ENCODE results near the gene CYP24A1. TPM values are rescaled to one million over a fixed set of nuclear protein-coding genes. Genes with fewer than 3 reads are reported as not detected.

CYP24A1 gene
- total RNA-seq (2022; extraction: Qiagen RNA extraction), result 91.5 to 166 TPM (median 140 TPM) in 5 replicates

DNA sequence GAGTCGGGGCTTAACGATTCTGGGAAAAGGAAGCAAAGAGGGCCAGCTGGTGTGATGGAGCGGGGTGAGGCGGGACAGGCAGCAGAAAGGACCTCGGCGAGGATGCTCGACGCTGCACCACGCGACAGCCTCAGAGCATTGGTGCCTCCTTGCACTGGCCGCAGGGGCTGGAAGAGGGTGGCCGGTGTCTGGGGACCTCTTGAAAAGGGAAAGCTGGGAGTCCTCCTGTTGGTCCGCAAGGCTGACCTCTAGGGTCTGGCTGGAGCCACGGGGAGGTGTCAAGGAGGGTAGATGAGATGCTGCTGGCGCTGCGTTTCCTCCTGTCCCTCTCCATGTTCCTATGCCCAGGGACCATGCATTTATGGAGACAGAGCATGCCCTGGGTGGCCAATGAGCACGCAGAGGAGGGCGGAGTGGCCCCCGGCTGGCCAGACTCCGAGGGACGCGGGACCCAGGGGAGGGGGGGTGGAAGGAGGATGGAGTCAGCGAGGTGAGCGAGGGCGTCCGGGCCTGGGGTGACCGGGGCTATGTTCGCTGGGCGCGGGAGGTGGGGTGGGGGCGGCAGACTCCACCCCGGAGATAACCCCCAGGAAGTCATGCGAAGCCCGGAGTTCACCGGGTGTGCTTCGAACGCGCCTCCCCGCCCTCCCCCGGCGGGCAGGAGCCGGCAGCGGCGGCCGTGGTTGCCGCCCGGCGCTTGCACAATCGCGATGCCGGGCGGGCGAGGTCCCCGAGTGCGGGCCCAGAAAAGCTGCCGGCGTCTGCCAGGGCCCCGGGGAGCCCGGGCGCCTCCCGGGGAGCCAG is at the start of gene CYP24A1:
CYP24A1 (minus strand) TSS at position 334 of the 804 bp plus-strand sequence. CDS start 407 bp downstream, outside the sequence.

DNA sequence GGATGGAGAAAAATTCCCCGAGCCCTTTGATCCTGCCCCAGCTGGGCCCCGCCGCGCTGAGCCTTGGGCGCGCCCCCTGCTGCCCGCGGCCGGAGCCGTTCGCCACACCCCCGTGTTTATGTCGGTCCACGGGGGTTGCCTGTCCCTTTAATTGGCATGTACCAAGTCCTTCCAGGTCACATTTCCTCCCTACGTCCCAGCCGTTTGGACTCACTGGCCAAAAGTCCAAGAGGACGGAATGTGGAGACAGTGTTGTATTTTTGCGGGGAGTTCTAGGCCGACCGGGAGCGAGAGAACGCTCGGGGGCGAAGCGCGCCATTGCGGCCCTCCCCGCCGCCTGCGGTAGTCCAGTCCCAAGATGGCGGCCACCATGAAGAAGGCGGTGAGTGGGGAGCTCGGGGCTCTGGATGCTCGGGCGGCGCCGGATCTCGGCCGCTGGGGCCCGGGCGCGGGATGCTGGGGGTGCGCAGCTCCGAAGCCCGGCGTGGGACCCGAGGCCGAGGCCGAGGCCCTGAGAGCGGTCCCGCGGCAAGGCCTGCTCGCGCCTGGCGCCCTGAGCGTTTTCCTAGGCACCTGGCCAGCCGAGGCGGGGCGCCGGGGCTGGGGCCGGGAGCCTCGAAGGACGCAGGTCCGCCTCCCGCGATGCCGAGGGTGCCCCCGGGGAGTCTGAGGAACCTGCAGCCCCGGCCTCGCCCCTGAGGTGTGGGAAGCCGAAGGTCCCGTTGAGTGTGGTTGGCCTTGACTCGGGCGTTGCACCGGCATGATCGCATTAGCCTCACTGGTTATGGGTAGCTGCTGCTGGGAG is 34.2 kb upstream of the CYP24A1 start, which contains the start of gene PFDN4:
PFDN4 (plus strand) TSS at position 345 of the 805 bp plus-strand sequence; CDS start at position 359, 14 bp downstream.

Other genes starting within 250 kb of the CYP24A1 start
- 0.39 to 0.65 TPM (median 0.43 TPM) in 5 replicates for gene BCAS1, start 103.4 kb downstream of the CYP24A1 start, total RNA-seq (2022; extraction: Qiagen RNA extraction)
- 42.7 to 75.6 TPM (median 46.4 TPM) in 5 replicates for gene PFDN4, start 34.1 kb upstream of the CYP24A1 start, total RNA-seq (2022; extraction: Qiagen RNA extraction)